Measurements from ENCODE around the gene DIPK1B.

The DIPK1B gene

GRCh38 chr9:136738960-136739359 is 26.6 kb downstream of the DIPK1B start:
- no peak for DNase-seq (ENCODE audit: low read depth in 2 of 2)

- no peak for DNase-seq (ENCODE audit: low read depth in 2 of 2)
Measured at GRCh38 chr9:136739509-136739908, 27.1 kb downstream of the DIPK1B start.

- no peak for DNase-seq (ENCODE audit: low read depth in 2 of 2)
Measured at GRCh38 chr9:136740069-136740468, 27.7 kb downstream of the DIPK1B start.

- no peak for DNase-seq (ENCODE audit: low read depth in 2 of 2)
Measured at GRCh38 chr9:136740491-136740890, 28.1 kb downstream of the DIPK1B start.

GRCh38 chr9:136740971-136741882 is 28.9 kb downstream of the DIPK1B start:
- DNase-seq (ENCODE audit: low read depth in 2 of 2) = no peak

- DNase-seq (ENCODE audit: low read depth in 2 of 2) = no peak
Measured at GRCh38 chr9:136741883-136742571, 29.7 kb downstream of the DIPK1B start.

GRCh38 chr9:136742591-136743391 is 30.4 kb downstream of the DIPK1B start, which contains the start of gene LCN10:
Gene LCN10, minus strand, starts transcription at chr9:136742940. Its CDS starts 37 bp downstream, at chr9:136742903.
- no peak for DNase-seq (ENCODE audit: low read depth in 2 of 2)

- no peak for DNase-seq (ENCODE audit: low read depth in 2 of 2)
Measured at GRCh38 chr9:136743639-136744211, 31.4 kb downstream of the DIPK1B start.

- no peak for DNase-seq (ENCODE audit: low read depth in 2 of 2)
Measured at GRCh38 chr9:136744773-136745172, 32.4 kb downstream of the DIPK1B start.

GRCh38 chr9:136745389-136746154 is 33.2 kb downstream of the DIPK1B start:
- no peak for DNase-seq (ENCODE audit: low read depth in 2 of 2)

GRCh38 chr9:136746155-136746490 is 33.8 kb downstream of the DIPK1B start:
- no peak for DNase-seq (ENCODE audit: low read depth in 2 of 2)

- no peak for DNase-seq (ENCODE audit: low read depth in 2 of 2)
Measured at GRCh38 chr9:136746621-136747020, 34.2 kb downstream of the DIPK1B start.

GRCh38 chr9:136747161-136748060 is 35.0 kb downstream of the DIPK1B start:
- DNase-seq (ENCODE audit: low read depth in 2 of 2) = no peak

- DNase-seq (ENCODE audit: low read depth in 2 of 2) = no peak
Measured at GRCh38 chr9:136748201-136748600, 35.8 kb downstream of the DIPK1B start, which contains the start of gene LCN6. Gene LCN6, minus strand, starts transcription at chr9:136748525. Its CDS starts 42 bp downstream, at chr9:136748483.

- no peak for DNase-seq (ENCODE audit: low read depth in 2 of 2)
Measured at GRCh38 chr9:136748666-136749611, 36.6 kb downstream of the DIPK1B start.

GRCh38 chr9:136750526-136750925 is 38.2 kb downstream of the DIPK1B start:
- DNase-seq (ENCODE audit: low read depth in 2 of 2) = no peak

- DNase-seq (ENCODE audit: low read depth in 2 of 2) = no peak
Measured at GRCh38 chr9:136751244-136751643, 38.9 kb downstream of the DIPK1B start.

- no peak for DNase-seq (ENCODE audit: low read depth in 2 of 2)
Measured at GRCh38 chr9:136751814-136752213, 39.4 kb downstream of the DIPK1B start.

Measured in stimulated activated CD4-positive, alpha-beta T cell treated with anti-CD3 and anti-CD28 coated beads, Interleukin-15, amount 100 ng/mL, for 48 hours (primary cell).